ENCODE measurements around the gene ZNF778. TPM values are rescaled to one million over a fixed set of nuclear protein-coding genes. Genes with fewer than 3 reads are reported as not detected.

ZNF778 gene
- total RNA-seq, 1 experiment from 2014 or later, result 15.3 TPM

DNA sequence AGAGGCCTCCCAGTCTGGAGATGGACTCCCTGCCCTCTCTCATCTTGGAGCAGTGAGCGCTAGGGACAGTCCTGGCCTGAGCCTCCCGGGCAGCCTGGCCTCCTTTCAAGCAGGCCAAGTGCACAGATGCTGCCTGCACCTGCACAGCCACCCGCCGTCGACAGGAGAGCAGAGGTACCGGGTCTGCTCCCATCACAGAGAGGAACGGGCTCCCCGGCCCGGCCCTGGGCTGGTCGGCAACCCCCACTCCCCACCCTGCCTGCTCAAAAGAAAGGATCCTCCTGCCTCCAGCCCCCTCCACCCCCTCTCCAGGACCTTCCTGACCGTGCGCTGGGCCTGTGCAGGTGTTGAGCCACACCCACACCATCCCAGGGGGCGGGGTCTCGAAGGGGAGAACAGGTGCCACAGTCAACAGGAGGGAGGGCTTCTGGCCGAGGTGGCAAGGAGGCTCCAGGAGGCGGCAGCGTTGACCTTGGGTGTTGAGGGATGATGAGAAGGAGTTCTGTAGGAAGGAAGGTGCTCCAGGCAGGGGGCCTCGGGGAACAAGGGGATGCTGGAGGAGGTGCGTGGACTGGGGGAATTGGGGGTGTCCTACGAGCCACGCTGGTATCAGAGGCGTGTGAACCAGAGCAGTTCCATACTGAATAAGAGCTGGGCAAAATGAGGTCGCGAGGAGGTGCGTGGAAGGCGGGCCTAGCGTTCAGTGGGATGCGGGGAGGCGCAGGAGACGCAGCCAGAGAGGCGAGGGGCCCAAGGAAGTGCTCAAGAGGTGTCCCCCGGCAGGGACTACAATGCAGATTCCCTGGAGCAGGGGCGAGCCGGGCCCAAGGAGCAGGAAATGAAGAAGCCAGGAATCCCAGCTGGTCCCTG is 46.9 kb upstream of the ZNF778 start:
- Mint-ChIP-seq H3K4me1 (ENCODE audit: low read depth, unreplicated experiment) (peaks cover 10% of the 10 kb centered on the region), H3K9me3 (ENCODE audit: low read depth, unreplicated experiment) (no peaks in the 10 kb centered on the region), H3K27me3 (ENCODE audit: unreplicated experiment) (peaks cover 70% of the 10 kb centered on the region), H3K4me3 (ENCODE audit: low read depth, unreplicated experiment) (peak overlapping the region; percentile 71), H3K36me3 (ENCODE audit: insufficient read depth, unreplicated experiment) (peaks cover 15% of the 10 kb centered on the region), H3K27ac (ENCODE audit: unreplicated experiment) (peak overlapping the region; percentile 48)
- BruUV-seq (replicated peaks), result no TSS peak
- CTCF ChIA-PET, result interaction anchor here (0.6 to 1.3 kb wide), 7 partner anchors 17 to 433 kb away, joined by 3 to 5 read pairs (median 3); no protein-coding TSS in a partner anchor
- TF ChIP-seq, protein P1, sequence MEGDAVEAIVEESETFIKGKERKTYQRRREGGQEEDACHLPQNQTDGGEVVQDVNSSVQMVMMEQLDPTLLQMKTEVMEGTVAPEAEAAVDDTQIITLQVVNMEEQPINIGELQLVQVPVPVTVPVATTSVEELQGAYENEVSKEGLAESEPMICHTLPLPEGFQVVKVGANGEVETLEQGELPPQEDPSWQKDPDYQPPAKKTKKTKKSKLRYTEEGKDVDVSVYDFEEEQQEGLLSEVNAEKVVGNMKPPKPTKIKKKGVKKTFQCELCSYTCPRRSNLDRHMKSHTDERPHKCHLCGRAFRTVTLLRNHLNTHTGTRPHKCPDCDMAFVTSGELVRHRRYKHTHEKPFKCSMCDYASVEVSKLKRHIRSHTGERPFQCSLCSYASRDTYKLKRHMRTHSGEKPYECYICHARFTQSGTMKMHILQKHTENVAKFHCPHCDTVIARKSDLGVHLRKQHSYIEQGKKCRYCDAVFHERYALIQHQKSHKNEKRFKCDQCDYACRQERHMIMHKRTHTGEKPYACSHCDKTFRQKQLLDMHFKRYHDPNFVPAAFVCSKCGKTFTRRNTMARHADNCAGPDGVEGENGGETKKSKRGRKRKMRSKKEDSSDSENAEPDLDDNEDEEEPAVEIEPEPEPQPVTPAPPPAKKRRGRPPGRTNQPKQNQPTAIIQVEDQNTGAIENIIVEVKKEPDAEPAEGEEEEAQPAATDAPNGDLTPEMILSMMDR (IDR thresholded peaks at IDR 0.05; ENCODE audit: unreplicated experiment), result no peak
- peak; percentile 86 for DNase-seq
- intact Hi-C loops (cut with micrococcal nuclease; ENCODE audit: unreplicated experiment), result loop anchor here (2.0 kb wide), 1 partner anchor 358 kb away; no protein-coding TSS in a partner anchor

DNA sequence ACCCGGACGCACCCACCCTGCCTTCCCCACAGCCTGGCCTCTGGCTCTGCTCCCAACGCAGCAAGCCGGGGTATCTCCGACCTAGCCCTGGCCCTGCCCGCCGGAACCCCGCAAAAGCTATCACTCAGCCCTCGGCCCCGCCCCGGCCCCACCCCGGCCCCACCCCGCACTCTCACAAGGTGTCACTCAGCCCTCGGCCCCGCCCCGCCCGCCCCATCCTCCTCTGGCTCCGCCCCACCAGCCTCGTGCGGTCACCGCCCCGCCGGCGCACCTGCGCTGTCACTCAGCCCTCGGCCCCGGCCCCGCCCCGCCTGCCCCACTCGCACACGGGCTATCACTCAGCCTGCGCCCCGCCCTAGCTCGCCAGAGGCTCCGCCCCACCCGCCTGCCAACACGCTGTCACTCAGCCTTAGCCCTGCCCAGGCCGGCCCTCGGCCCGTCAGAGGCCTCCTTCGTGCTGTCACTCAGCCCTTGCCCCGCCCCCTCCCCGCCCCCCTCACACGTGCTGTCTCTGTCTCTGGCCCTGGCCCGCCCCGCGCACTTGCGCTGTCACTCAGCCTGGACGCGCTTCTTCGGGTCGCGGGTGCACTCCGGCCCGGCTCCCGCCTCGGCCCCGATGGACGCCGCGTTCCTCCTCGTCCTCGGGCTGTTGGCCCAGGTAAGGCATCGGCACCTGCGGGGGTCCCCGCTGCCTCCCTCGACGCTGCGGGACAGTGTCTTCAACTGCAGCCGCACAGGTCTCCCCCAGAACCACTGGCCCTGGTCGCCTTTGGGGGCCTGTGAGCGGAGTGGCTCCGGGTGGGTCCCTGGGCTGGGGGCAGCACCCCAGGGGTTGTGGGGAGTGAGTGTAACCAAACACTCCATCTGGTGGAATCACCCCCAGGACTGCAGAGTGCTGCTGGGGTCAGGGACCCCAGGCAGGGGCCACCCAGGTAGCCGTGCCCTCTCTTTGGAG is 46.0 kb upstream of the ZNF778 start, which contains the start of gene CDH15:
TSS of gene CDH15 (plus strand) at position 533 of the 955 bp plus-strand sequence. CDS start at position 617, 84 bp downstream.
- no TSS peak for BruUV-seq (replicated peaks)
- TF ChIP-seq, protein P1 (IDR thresholded peaks at IDR 0.05; ENCODE audit: unreplicated experiment), result no peak
- peak within 1 kb of the TSS; percentile 48 for H3K27ac Mint-ChIP-seq (ENCODE audit: unreplicated experiment)
- peaks cover 68% of the 10 kb centered on the region for H3K27me3 Mint-ChIP-seq (ENCODE audit: unreplicated experiment)
- peak; percentile 99 for DNase-seq
- CTCF ChIA-PET, result interaction anchor here (0.6 to 1.3 kb wide), 9 partner anchors 16 to 545 kb away, joined by 3 to 5 read pairs (median 3); no protein-coding TSS in a partner anchor
- H3K4me3 Mint-ChIP-seq (ENCODE audit: low read depth, unreplicated experiment), result peak within 1 kb of the TSS; percentile 71
- H3K9me3 Mint-ChIP-seq (ENCODE audit: low read depth, unreplicated experiment), result no peaks in the 10 kb centered on the region
- intact Hi-C loops (cut with micrococcal nuclease; ENCODE audit: unreplicated experiment), result loop anchor here (2.0 kb wide), 1 partner anchor 359 kb away; no protein-coding TSS in a partner anchor
- H3K36me3 Mint-ChIP-seq (ENCODE audit: insufficient read depth, unreplicated experiment), result peaks cover 15% of the 10 kb centered on the region
- H3K4me1 Mint-ChIP-seq (ENCODE audit: low read depth, unreplicated experiment), result peaks cover 10% of the 10 kb centered on the region

DNA sequence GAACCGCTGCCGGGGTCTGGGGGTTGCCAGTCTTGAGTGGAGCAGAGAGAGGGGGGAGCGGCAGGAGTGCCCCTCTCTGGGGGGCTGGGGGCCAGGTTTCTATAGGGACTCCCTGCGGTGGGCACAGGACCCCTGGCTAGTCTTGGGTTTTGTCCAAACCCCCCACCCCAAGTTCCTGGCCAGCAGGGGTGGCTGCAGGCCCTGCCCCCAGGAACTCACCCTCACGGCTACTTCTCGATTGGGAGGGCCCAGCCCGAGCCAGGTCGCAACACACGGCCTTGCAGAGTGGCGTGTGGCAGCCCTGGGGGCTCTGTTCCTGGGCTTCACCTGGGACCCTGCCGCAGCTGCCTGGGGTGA is 45.4 kb upstream of the ZNF778 start:
- Mint-ChIP-seq H3K9me3 (ENCODE audit: low read depth, unreplicated experiment) (no peaks in the 10 kb centered on the region), H3K27ac (ENCODE audit: unreplicated experiment) (no peak overlapping the region), H3K36me3 (ENCODE audit: insufficient read depth, unreplicated experiment) (peaks cover 15% of the 10 kb centered on the region), H3K4me1 (ENCODE audit: low read depth, unreplicated experiment) (peaks cover 10% of the 10 kb centered on the region), H3K4me3 (ENCODE audit: low read depth, unreplicated experiment) (no peak overlapping the region), H3K27me3 (ENCODE audit: unreplicated experiment) (peaks cover 68% of the 10 kb centered on the region)
- BruUV-seq (replicated peaks), result no TSS peak
- CTCF ChIA-PET, result no interaction called here
- intact Hi-C loops (cut with micrococcal nuclease; ENCODE audit: unreplicated experiment), result no loop called here
- TF ChIP-seq, protein P1 (IDR thresholded peaks at IDR 0.05; ENCODE audit: unreplicated experiment), result no peak
- DNase-seq, result no peak

DNA sequence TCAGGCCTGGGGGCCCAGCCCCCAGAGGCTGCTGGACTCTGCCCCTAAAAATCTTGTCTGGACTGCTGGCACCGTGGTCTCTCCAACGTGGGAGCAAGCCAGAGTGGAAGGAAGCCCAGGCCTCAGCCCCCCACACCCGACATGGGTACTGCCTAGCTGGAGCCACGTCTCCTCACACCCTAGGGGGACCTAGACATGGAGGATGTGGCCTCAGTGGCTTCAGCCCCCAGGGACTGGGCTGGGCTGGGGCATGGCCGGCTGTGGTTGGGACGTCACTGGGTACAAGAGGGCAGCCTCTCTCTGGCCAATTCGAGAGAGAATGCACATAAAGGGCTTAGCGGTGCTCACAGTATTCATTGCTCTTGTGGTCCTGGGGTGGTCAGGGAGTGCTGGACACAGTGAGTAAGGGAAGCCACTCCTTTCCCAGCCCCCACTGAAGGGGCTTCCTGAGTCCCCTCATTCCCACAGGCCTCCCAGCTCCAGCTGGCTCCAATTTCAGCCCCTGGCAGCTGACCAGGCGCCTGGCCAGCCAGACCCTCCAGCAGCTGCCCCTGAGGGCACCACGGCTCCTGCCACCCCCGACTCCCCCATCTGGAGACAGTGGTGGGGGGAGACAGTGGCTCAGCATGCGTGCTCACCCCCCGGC is 44.9 kb upstream of the ZNF778 start:
- DNase-seq, result no peak
- Mint-ChIP-seq H3K36me3 (ENCODE audit: insufficient read depth, unreplicated experiment) (peaks cover 15% of the 10 kb centered on the region), H3K4me3 (ENCODE audit: low read depth, unreplicated experiment) (no peak overlapping the region), H3K27me3 (ENCODE audit: unreplicated experiment) (peaks cover 68% of the 10 kb centered on the region), H3K9me3 (ENCODE audit: low read depth, unreplicated experiment) (no peaks in the 10 kb centered on the region), H3K27ac (ENCODE audit: unreplicated experiment) (no peak overlapping the region), H3K4me1 (ENCODE audit: low read depth, unreplicated experiment) (peaks cover 10% of the 10 kb centered on the region)
- intact Hi-C loops (cut with micrococcal nuclease; ENCODE audit: unreplicated experiment), result no loop called here
- TF ChIP-seq, protein P1 (IDR thresholded peaks at IDR 0.05; ENCODE audit: unreplicated experiment), result no peak
- no TSS peak for BruUV-seq (replicated peaks)
- CTCF ChIA-PET, result no interaction called here
